DMS53 treated with DMSO at 0.1 percent for 48 hours (cell line): ENCODE measurements around the gene SLC45A1.
"Not testable (repeated sequence)": the region's sequence is repeated elsewhere in the genome, so short reads cannot be mapped to it uniquely, and the experiment has no call there.

Source experiments
- DNase-seq: peaks from one replicate; lab custom pipeline; 2025; ENCODE audit not compliant: unreplicated experiment; lab: John Stamatoyannopoulos, UW

Gene SLC45A1

GRCh38 chr1:8317647-8318381 is at the start of gene SLC45A1:
Gene SLC45A1, plus strand, starts transcription at chr1:8318114. Its CDS starts 6,216 bp downstream, at chr1:8324330.
- DNase-seq, result peak; percentile 54

- no peak for DNase-seq
These were observed 44.9 kb upstream of the SLC45A1 start for GRCh38 chr1:8273036-8273435.

GRCh38 chr1:8274352-8274751 is 43.6 kb upstream of the SLC45A1 start:
- DNase-seq, result no peak

- DNase-seq, result no peak
These were observed 41.6 kb upstream of the SLC45A1 start for GRCh38 chr1:8276173-8276914.

GRCh38 chr1:8276932-8277331 is 41.0 kb upstream of the SLC45A1 start:
- no peak for DNase-seq

GRCh38 chr1:8278677-8279076 is 39.2 kb upstream of the SLC45A1 start:
- not testable (repeated sequence) for DNase-seq

GRCh38 chr1:8281843-8282509 is 35.9 kb upstream of the SLC45A1 start:
- DNase-seq, result no peak

GRCh38 chr1:8283058-8283884 is 34.6 kb upstream of the SLC45A1 start:
- DNase-seq, result no peak

- DNase-seq, result no peak
These were observed 33.8 kb upstream of the SLC45A1 start for GRCh38 chr1:8284127-8284526.

GRCh38 chr1:8285103-8285502 is 32.8 kb upstream of the SLC45A1 start:
- DNase-seq, result no peak

GRCh38 chr1:8285965-8286364 is 31.9 kb upstream of the SLC45A1 start:
- DNase-seq, result no peak

- DNase-seq, result no peak
These were observed 24.8 kb upstream of the SLC45A1 start for GRCh38 chr1:8293118-8293517.

- DNase-seq, result no peak
These were observed 24.2 kb upstream of the SLC45A1 start for GRCh38 chr1:8293641-8294169.

GRCh38 chr1:8294170-8294697 is 23.7 kb upstream of the SLC45A1 start:
- DNase-seq, result no peak

- DNase-seq, result no peak
These were observed 20.7 kb upstream of the SLC45A1 start for GRCh38 chr1:8297245-8297644.

GRCh38 chr1:8299963-8300362 is 18.0 kb upstream of the SLC45A1 start:
- DNase-seq, result no peak

- no peak for DNase-seq
These were observed 15.6 kb upstream of the SLC45A1 start for GRCh38 chr1:8302081-8302956.

GRCh38 chr1:8303141-8303540 is 14.8 kb upstream of the SLC45A1 start:
- DNase-seq, result no peak

GRCh38 chr1:8303876-8304275 is 14.0 kb upstream of the SLC45A1 start:
- no peak for DNase-seq

GRCh38 chr1:8307628-8308027 is 10.3 kb upstream of the SLC45A1 start:
- DNase-seq, result no peak
